Stimulated activated CD4-positive, alpha-beta T cell treated with anti-CD3 and anti-CD28 coated beads, Interleukin-12 subunit alpha, Interleukin-12 subunit beta, amount 100 ng/mL, for 4 hours (primary cell): ENCODE data around the gene SLC9A2.
A peak's percentile ranks its signal among the peaks of the same experiment; 100 is the strongest.

Source experiments
- DNase-seq: peaks from one replicate; pipeline ENCODE4 v3.0.0-alpha.2; 2020

SLC9A2 gene, protein sequence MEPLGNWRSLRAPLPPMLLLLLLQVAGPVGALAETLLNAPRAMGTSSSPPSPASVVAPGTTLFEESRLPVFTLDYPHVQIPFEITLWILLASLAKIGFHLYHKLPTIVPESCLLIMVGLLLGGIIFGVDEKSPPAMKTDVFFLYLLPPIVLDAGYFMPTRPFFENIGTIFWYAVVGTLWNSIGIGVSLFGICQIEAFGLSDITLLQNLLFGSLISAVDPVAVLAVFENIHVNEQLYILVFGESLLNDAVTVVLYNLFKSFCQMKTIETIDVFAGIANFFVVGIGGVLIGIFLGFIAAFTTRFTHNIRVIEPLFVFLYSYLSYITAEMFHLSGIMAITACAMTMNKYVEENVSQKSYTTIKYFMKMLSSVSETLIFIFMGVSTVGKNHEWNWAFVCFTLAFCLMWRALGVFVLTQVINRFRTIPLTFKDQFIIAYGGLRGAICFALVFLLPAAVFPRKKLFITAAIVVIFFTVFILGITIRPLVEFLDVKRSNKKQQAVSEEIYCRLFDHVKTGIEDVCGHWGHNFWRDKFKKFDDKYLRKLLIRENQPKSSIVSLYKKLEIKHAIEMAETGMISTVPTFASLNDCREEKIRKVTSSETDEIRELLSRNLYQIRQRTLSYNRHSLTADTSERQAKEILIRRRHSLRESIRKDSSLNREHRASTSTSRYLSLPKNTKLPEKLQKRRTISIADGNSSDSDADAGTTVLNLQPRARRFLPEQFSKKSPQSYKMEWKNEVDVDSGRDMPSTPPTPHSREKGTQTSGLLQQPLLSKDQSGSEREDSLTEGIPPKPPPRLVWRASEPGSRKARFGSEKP

GRCh38 chr2:102619414-102620319 lies at the start of gene SLC9A2:
SLC9A2 (plus strand) TSS chr2:102619553; CDS start chr2:102619849, 296 bp downstream.
- peak; percentile 13 for DNase-seq

DNA sequence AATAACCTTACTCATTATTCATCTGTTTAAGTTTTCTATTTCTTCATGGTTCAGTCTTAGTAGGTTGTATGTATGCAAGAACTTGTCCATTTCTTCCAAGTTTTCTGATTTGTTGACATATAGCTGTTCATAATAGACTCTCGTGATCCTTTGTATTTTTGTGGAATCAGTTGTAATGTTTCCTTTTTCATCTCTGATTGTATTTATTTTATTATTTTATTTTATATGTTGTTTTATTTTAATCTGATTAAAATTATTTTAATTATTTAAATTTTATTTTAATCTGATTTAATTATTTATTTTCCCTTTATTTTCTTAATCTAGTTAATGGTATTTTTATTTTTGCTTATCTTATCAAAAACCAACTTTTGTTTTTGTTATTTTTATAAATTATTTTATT lies 43.5 kb upstream of the SLC9A2 start:
- no peak for DNase-seq

GRCh38 chr2:102578376-102578775 lies 41.0 kb upstream of the SLC9A2 start:
- DNase-seq: no peak

- DNase-seq: no peak
Measured at GRCh38 chr2:102581911-102582310, 37.4 kb upstream of the SLC9A2 start.

- no peak for DNase-seq
Measured at GRCh38 chr2:102582845-102583244, 36.5 kb upstream of the SLC9A2 start.

DNA sequence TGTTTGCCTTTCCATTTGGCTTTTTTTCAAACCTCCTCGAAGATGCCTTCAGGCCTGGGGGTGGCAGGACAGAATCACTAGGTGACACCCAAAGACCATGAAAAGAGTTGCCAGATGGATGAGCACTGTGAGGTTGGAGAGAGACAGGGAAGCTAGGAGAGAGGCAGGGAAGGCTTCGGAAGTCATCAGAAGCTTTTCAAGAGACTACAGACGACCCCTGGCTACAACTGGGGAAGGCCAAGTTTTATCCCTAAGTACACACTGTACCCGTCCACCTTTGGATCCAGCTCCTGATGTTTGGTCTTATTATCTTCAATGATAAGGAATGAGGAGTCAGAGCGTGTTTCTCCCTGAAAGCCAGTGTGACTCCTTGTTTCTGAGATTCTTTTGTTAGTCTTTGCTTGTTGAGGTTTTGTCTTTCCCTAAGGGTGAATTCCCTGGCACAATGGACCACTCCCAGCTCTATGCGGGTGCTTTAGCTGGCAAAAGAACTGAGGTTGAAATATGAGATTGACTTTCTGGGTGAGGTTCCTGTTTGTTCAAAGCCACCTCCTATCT lies 33.4 kb upstream of the SLC9A2 start:
- DNase-seq: no peak

DNA sequence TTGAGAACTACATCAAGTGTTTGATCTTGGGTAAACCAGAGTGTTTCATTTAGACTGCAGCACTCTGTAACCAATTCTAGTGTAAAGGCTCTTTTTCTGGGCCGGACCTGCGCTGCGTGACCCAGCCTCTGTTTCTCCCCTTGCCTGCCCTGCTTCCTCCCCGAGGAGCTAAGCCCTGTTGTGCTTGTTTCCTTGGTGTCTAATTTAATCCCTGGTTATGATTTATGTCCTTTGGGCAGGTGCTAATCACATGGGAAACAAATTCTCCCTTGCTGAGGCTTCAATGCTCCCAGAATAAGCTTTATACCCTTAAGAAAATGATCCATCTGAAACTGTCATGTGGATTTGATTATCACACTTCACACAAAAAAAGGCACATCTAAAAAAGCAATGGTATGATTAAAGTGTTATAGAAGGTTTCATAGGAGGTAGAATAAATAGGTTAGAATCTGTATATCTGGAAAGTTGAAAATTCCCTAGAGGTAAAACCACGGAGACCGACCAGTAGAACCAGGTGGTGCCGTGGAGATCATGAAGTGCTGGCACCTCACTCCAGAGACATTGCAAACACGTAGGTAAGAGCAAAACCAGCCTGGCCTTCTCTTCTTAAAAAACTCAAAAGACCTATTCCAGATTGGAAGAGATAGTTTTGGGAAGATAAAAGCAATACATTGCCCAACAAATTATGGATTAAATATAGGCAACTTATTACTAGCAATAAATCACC lies 31.0 kb upstream of the SLC9A2 start:
- no peak for DNase-seq

DNA sequence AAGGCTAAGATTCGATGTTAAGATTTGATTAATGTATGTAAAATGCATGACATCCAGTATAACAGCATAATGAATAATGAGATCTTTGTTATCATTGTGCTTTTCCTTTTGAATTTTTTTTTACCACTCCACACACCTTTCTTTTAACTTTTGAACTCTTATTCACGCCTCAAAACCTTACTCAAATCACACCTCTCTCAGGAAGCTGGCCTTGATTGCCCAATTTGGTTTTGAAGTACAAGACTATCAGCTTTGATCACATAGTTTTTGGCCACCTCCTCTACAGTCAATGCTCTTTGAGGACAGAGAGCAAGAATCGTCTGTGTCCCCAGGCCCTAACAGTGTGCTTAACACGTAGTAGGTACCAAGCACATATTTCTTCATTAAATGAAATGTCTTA lies 29.9 kb upstream of the SLC9A2 start:
- no peak for DNase-seq

DNA sequence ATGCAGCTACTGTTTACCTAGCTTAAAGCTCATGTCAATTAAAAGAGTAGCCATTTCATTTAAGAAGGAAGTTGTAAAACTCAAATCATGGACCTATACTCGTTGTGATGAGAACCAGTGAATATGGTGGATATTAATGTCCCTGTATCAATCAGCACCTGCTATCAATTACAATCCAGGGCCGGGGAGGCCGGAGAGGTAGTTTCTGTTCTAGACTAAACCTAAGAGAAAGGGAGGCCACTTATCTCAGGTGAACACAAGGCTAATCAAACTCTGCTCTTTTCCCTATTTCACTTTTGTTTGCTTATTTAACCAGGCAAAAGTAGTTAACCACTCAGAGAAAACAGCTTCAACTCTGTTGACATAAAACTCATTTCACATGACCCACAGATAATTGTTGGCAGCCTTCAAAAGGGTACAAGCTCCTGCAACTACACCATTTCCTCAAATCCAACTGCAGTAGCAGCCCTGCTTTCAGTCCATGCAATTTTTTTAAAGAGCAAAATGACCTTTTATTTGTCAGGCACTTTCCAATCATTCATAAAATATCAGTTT lies 27.8 kb upstream of the SLC9A2 start:
- no peak for DNase-seq

- DNase-seq: no peak
Measured at GRCh38 chr2:102592601-102593000, 26.8 kb upstream of the SLC9A2 start.

GRCh38 chr2:102593516-102593915 lies 25.8 kb upstream of the SLC9A2 start:
- no peak for DNase-seq

GRCh38 chr2:102594445-102595016 lies 24.8 kb upstream of the SLC9A2 start:
- no peak for DNase-seq

- no peak for DNase-seq
Measured at GRCh38 chr2:102597788-102598187, 21.6 kb upstream of the SLC9A2 start.

DNA sequence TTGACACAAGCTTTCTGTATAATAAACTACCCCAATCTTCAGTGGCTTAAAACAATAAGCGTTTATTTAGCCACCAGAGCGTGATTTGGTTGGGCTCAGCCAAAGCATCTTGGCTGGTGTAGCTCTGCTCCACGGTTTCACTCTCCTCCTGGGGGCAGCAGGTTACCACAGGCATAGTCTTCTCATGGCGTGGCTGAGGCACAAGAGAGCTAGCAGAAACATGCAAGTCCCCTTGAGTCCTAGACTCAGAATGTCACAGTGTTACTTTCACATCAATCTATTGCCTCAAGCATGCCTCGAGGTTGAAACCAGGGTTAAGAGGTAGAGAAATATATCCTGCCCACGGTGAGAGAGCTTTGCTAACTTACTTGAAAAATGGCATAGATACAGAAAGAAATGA lies 19.9 kb upstream of the SLC9A2 start:
- no peak for DNase-seq

DNA sequence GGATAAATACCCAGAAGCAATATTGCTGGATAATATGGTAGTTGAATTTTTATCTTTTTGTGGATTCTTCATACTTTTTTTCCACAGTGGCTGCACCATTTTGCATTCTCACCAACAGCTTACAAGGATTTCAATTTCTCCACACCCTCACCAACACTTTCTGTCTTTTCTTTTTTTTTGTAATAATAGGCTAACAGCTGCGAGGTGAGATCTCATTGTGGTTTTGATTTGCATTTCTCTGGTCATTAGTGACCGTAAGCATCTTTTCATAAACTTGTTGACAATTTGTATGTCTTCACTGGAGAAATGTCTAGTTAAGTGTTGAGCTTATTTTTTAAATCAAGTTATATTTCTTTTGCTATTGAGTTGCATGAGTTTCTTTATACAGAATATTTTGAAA lies 17.6 kb upstream of the SLC9A2 start:
- DNase-seq: no peak

- DNase-seq: no peak
Measured at GRCh38 chr2:102603904-102604303, 15.4 kb upstream of the SLC9A2 start.

DNA sequence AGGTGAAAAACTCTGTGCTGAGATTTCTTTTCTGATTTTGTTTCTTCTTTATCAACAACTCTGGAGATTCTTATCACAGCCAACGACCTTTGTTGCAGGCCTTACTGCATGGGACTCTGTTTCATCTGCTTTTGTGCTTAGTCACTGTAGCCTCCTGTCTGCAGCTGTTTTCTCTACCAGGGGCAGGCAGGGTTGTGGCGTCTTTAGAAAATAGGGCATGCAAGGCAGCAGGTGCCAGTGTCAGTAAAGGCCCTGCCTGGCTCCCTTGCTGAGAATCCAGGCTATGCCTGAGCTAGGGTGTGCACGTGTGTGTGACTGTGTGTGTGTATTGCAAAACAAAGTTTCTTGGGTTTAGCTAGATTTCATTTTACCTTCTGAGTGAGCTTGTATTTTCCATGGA lies 14.6 kb upstream of the SLC9A2 start:
- no peak for DNase-seq

GRCh38 chr2:102606353-102606752 lies 13.0 kb upstream of the SLC9A2 start:
- DNase-seq: no peak

DNA sequence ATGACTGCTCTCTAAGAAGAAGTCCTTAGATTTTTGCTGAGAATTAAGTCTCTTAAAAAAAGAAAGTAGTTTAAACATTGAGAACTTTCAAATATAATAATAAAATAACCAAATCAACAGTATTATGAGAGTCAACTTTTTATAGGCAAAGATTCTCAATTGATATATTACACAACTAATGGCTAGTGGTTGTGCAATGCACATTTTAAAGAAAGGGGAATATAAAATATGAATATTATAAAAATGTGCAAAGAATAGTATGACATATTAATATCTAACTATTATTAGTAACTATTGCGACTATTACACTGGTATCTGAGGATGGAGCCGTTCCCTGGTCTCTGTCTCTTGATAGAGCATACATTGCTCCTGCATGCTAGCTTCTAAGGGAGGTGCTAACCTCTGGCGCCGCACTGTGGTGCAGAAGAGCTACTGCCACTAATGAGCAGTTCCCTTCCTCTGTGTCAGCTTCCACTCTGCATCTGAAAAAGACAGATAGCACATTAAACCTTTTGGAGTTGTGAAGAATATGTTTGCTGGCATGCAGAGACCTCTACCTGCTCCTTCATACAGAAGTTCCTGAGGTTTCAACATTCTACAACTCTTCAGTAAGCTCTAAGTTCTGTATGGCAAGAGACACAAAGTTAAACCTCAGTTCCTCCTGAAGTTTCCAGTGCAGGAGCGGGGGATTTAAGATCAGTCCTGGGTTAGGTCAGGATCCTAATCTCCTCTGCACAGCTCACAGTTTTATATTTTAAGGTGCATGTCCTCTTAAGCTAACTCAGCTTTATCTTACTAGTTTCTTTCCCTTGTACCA lies 3.5 kb upstream of the SLC9A2 start:
- DNase-seq: peak; percentile 43
